Muscle of leg (tissue), 11 donors: ENCODE results near the gene PDE7B. TPM values are rescaled to one million over a fixed set of nuclear protein-coding genes. Genes with fewer than 3 reads are reported as not detected.

Source experiments
- DNase-seq: peaks from one replicate; pipeline ENCODE4 v3.0.0; 2013
- H3K27ac ChIP-seq: one replicate; pipeline ENCODE4 v1.5.1; 2013; ENCODE audit warnings: mild to moderate bottlenecking, low read length, control low read depth
- H3K27me3 ChIP-seq: one replicate; pipeline ENCODE4 v1.6.1; 2013; ENCODE audit warnings: low read length; ENCODE audit not compliant: control insufficient read depth, insufficient read depth
- H3K36me3 ChIP-seq: one replicate; pipeline ENCODE4 v1.6.1; 2013; ENCODE audit warnings: low read length; ENCODE audit not compliant: control insufficient read depth, insufficient read depth
- H3K4me1 ChIP-seq: one replicate; pipeline ENCODE4 v1.6.1; 2013; ENCODE audit warnings: low read length; ENCODE audit not compliant: control insufficient read depth, insufficient read depth
- H3K4me3 ChIP-seq: one replicate; pipeline ENCODE4 v1.5.1; 2013; ENCODE audit warnings: low read length, control low read depth
- H3K9me3 ChIP-seq: replicated peaks from 2 replicates; pipeline ENCODE4 v1.6.1; 2013; ENCODE audit warnings: low read depth, low read length; ENCODE audit not compliant: control insufficient read depth
- WGBS: methylation state at CpG from one replicate; pipeline ENCODE4 v1.1.5; 2013; ENCODE audit warnings: missing lambda C conversion rate; ENCODE audit not compliant: insufficient coverage; 5-methylcytosine and 5-hydroxymethylcytosine counted together
- polyA plus RNA-seq, 8 donors: library from polyadenylated mRNA; unstranded; fragments of 120-200 nt; gene quantifications; one replicate each; pipeline versions ENCODE4 v1.2.1 to v1.2.3, GENCODE V29; 2013; ENCODE audit warnings: inconsistent platforms in 1 of 8, low replicate concordance in 1 of 8; ENCODE audit not compliant: insufficient read length in 8 of 8, insufficient read depth in 1 of 8
- total RNA-seq: library from RNA; stranded (reverse); fragments of 120-200 nt; gene quantifications from one replicate; pipeline ENCODE4 v1.2.4, GENCODE V29; 2013

PDE7B gene
- total and polyA plus RNA-seq, 9 donors: 6.9 to 10.9 (median 8.6) TPM

DNA sequence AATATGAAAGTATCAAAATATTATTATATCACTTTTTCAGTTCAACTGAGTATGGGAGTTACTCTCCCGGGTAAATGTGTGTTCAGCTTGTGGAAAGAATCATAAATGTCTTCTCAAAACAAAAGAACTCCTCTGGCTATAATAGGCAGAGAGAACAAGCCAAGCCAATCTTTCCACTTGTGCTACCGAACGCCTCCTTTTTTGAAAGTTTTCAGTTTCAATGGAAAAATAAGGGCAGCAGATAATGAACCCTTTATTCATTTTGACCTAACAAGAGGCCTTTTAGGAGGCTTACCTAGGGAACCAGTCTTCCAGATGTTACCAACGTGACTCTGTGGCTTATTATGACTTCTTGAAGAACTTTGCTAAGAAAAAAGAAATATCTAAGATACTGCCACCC lies 67.5 kb downstream of the PDE7B start:
- WGBS: no CpG with 5 or more reads among the region's 4 CpGs
- H3K27me3 ChIP-seq: no peaks in the 10 kb centered on the region
- peak; percentile 51 for DNase-seq
- H3K4me1 ChIP-seq: peaks cover 7% of the 10 kb centered on the region
- H3K4me3 ChIP-seq: no peak overlapping the region
- H3K27ac ChIP-seq: peak overlapping the region; percentile 2
- H3K36me3 ChIP-seq: no peaks in the 10 kb centered on the region
- H3K9me3 ChIP-seq: no peaks in the 10 kb centered on the region

- Histone ChIP-seq H3K4me1 (peaks cover 7% of the 10 kb centered on the region), H3K4me3 (no peak overlapping the region), H3K9me3 (no peaks in the 10 kb centered on the region), H3K36me3 (no peaks in the 10 kb centered on the region), H3K27ac (no peak overlapping the region), H3K27me3 (no peaks in the 10 kb centered on the region)
- DNase-seq: no peak
- 92% methylated on average over 5 of the region's 7 CpGs for WGBS
Observed at GRCh38 chr6:135920689-135921088, 69.2 kb downstream of the PDE7B start.

- Histone ChIP-seq H3K4me3 (no peak overlapping the region), H3K27ac (peak overlapping the region; percentile 81)
- WGBS: no CpG with 5 or more reads among the region's 2 CpGs
Observed at GRCh38 chr6:135921188-135921587, 69.7 kb downstream of the PDE7B start.

GRCh38 chr6:135922174-135922573 lies 70.7 kb downstream of the PDE7B start:
- Histone ChIP-seq H3K27ac (peak overlapping the region; percentile 81), H3K27me3 (no peaks in the 10 kb centered on the region), H3K36me3 (no peaks in the 10 kb centered on the region), H3K4me3 (no peak overlapping the region), H3K9me3 (no peaks in the 10 kb centered on the region), H3K4me1 (peaks cover 7% of the 10 kb centered on the region)
- DNase-seq: peak; percentile 96

More at GRCh38 chr6:135921188-135921587, 69.7 kb downstream of the PDE7B start:
- no peaks in the 10 kb centered on the region for H3K36me3 ChIP-seq
- no peaks in the 10 kb centered on the region for H3K27me3 ChIP-seq
- H3K4me1 ChIP-seq: peaks cover 7% of the 10 kb centered on the region
- DNase-seq: peak; percentile 54
- H3K9me3 ChIP-seq: no peaks in the 10 kb centered on the region

DNA sequence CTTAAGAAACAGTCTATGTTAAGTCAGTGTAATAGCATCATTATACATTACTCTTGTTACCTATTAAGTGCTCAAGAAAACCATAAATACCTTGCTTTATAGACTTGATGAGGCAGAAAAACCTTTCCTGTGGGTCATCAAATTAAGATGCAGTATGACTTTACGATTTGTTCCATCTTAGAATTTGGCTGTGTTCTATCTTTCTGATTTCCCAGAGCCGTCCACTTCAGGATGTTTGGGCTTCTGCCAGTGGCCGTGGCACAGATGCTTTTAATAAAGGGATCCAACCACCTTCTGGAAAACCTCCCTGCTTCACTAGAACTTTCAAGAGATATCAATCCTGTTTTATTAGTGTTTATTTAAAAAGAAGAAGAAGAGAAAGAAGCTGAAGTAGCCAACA lies 71.2 kb downstream of the PDE7B start:
- no peaks in the 10 kb centered on the region for H3K36me3 ChIP-seq
- H3K27me3 ChIP-seq: no peaks in the 10 kb centered on the region
- no peak overlapping the region for H3K4me3 ChIP-seq
- peaks cover 7% of the 10 kb centered on the region for H3K4me1 ChIP-seq
- DNase-seq: peak; percentile 85
- H3K27ac ChIP-seq: peak overlapping the region; percentile 81
- WGBS: no CpG with 5 or more reads among the region's 3 CpGs
- H3K9me3 ChIP-seq: no peaks in the 10 kb centered on the region

DNA sequence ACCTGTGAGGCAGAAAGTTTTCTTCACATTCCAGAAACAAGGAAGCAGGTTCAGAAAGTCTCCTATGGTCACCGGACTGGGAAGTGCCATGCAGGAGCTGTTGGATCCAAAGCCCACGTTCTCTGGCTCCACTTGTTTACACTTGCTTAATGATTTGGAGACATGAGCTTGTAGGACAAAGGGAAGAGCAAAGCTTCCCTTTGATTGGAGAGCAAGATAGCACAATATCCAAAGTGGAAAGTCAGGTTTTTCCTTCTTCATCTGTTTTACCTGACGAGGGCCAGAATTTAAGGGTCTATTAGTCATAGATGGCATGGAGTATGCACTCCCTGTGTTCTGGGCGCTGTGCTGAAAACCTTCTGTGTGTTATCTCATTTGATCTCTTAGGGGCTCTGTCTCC lies 81.2 kb downstream of the PDE7B start:
- Histone ChIP-seq H3K4me1 (peaks cover 12% of the 10 kb centered on the region), H3K27me3 (no peaks in the 10 kb centered on the region), H3K9me3 (no peaks in the 10 kb centered on the region), H3K36me3 (no peaks in the 10 kb centered on the region), H3K27ac (no peak overlapping the region), H3K4me3 (no peak overlapping the region)
- DNase-seq: no peak
- 75% methylated on average over 2 of the region's 4 CpGs for WGBS

DNA sequence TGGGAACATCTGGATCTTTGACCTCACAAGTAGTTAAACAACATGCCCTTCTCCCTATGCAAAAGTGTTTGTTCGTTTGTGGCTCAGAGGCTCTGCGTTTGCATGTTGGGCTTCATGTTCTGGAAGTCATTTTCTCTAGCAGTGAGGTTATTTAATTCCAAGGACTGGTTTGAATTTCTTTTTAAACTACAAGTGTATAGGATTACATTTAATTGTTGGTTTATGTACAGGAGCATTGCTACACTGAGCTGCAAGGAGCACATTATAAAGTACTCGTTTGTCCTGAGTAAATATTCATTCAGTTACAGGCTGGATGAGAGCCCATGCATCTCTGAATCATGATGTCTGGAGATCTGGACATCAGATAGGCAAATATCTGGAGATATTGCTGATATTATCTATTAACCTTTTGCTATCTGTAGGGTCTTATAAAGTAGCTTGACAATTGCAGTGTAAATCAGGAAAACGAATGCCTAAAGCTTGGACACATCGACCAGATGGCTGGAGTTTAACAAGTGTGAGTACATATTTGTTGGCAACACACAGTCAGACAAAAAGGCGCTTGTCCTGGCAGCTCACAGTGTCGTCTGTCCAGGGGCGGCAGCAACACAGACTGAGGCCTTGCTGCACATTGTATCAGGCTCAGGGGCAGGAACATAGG lies 84.6 kb downstream of the PDE7B start:
- Histone ChIP-seq H3K27ac (peak overlapping the region; percentile 77), H3K36me3 (no peaks in the 10 kb centered on the region), H3K4me3 (no peak overlapping the region)

DNA sequence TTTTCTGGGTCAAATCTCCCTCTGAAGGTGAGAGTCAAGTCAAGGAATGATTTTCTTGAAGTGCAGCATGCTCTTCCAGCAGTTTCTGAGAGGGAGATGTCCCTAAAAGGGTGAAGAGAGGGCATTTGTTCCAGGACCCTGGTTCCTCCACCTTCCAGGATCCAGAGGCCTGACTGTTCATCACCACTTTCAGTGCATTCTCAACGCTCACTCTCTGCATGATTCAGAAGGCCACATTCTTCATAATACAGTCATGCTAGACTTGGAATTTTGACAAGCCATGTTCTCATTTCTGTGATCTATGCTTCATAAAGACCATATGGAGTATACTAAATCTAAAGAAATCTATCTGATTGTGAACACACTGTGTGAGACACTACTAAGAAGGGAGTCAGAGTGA lies 85.1 kb downstream of the PDE7B start:
- Histone ChIP-seq H3K9me3 (no peaks in the 10 kb centered on the region), H3K4me1 (peaks cover 23% of the 10 kb centered on the region), H3K27ac (peak overlapping the region; percentile 77), H3K4me3 (no peak overlapping the region), H3K36me3 (no peaks in the 10 kb centered on the region), H3K27me3 (no peaks in the 10 kb centered on the region)
- peak; percentile 86 for DNase-seq
- 40% methylated on average over 1 of the region's 1 CpG for WGBS

More for the DNA sequence above, 84.6 kb downstream of the PDE7B start:
- H3K4me1 ChIP-seq: peaks cover 23% of the 10 kb centered on the region
- peak; percentile 90 for DNase-seq
- H3K9me3 ChIP-seq: no peaks in the 10 kb centered on the region
- H3K27me3 ChIP-seq: no peaks in the 10 kb centered on the region
- WGBS: 28% methylated on average over 5 of the region's 8 CpGs

GRCh38 chr6:135937106-135937505 lies 85.6 kb downstream of the PDE7B start:
- no peak for DNase-seq
- Histone ChIP-seq H3K9me3 (no peaks in the 10 kb centered on the region), H3K4me1 (peaks cover 23% of the 10 kb centered on the region), H3K27ac (peak overlapping the region; percentile 77), H3K36me3 (no peaks in the 10 kb centered on the region), H3K27me3 (no peaks in the 10 kb centered on the region), H3K4me3 (no peak overlapping the region)
- 77% methylated on average over 6 of the region's 6 CpGs for WGBS

GRCh38 chr6:135938576-135939207 lies 87.2 kb downstream of the PDE7B start:
- Histone ChIP-seq H3K4me3 (no peak overlapping the region), H3K27ac (peak overlapping the region; percentile 89), H3K4me1 (peaks cover 23% of the 10 kb centered on the region), H3K9me3 (no peaks in the 10 kb centered on the region), H3K27me3 (no peaks in the 10 kb centered on the region), H3K36me3 (no peaks in the 10 kb centered on the region)
- 20% methylated on average over 5 of the region's 9 CpGs for WGBS
- DNase-seq: peak; percentile 93
